ENCODE results near the gene MORN1.

GRCh38 chr1:2400576-2400909, 9.2 kb upstream of the MORN1 start:
- no peak for TF ChIP-seq POLR2A (IDR thresholded peaks at IDR 0.05; ENCODE audit: low read length)
- TF ChIP-seq GATA1 (IDR thresholded peaks at IDR 0.05; ENCODE audit: low read depth, low read length) = no peak

Data from erythroblast (primary cell).